Left kidney (tissue), 2 donors: Measurements from ENCODE around the gene CPE. TPM values are rescaled to one million over a fixed set of nuclear protein-coding genes. Genes with fewer than 3 reads are reported as not detected.
"Not testable (repeated sequence)": the region's sequence is repeated elsewhere in the genome, so short reads cannot be mapped to it uniquely, and the experiment has no call there.

Experiments used
- DNase-seq: peaks from one replicate; pipeline ENCODE4 v3.0.0-alpha.2; 2013
- polyA plus RNA-seq: library from polyadenylated mRNA; unstranded; fragments of 120-200 nt; gene quantifications from one replicate; pipeline ENCODE4 v1.2.1, GENCODE V29; 2013; ENCODE audit not compliant: insufficient read length

Gene CPE
- polyA plus RNA-seq, 1 donor: 124 TPM

DNA sequence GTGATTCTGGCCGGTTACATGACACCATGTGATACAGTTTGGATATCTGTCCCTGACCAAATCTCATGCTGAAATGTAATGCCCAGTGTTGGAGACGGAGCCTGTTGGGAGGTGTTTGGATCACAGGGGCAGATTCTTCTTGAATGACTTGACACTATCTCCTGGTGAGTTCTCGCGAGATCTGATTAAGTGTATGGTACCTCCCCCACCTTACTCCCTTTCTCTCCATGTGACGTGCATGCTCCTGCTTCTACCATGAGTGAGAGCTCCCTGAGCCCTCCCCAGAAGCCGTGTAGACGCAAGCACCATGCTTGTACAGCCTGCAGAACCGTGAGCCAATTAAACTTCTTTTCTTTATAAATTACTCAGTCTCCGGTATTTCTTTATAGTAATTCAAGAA lies 23.6 kb downstream of the CPE start:
- no peak for DNase-seq

DNA sequence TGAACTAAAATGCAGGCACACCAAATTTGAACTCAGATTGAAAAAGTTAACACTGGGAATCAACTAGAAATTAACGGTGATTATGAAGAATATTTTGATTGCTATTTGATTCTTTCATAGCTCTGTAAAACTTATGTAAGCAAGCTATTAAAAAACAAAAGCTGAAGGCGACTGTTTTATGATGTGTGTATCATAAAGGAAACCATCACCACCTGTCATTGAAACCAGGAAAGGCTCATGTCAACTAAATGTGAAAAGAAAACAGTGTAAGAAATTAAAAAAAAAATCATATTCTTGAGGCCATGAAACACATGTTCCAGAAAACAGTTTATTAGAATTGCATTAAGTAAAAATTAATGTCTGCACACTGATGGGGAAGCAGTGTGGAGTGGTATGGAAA lies 24.2 kb downstream of the CPE start:
- DNase-seq: no peak

DNA sequence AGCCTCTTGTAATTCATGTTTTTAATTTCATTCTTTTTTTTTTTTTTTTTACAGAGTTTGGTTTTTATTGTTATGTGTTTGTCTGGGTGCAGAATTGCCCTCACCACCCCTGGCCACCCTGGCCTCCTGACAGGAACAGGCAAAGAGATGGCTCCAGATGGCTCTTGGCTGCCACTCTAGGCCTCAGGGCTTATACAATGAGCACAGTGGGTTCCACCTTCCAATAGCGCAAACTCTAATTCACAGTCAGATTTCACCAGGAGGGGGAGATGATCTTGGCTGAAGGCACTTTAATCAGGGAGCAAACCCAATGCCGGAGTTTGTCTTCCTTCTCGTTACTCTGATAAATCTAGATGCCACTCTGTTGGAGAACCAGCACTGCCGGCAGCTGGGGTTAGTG lies 24.8 kb downstream of the CPE start:
- DNase-seq: no peak

DNA sequence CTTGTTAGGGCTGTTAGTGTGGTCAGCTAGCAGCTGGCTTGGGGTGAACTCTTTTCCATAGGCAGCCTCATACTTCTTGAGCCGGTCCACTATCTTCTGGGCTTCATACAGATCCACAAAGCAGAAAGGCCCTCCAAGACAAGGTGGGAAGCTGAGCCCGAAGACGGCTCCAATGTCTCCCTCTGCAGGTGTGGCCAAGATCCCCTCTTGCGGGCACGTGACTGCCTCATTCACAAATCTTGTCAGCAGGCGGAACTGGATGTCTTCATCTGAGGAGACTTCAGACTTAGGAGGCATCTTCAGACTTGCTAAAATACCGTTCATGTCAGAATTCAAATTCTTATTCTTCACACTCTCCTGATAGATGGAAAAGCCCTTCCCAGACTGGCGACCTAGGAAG lies 25.3 kb downstream of the CPE start:
- no peak for DNase-seq

DNA sequence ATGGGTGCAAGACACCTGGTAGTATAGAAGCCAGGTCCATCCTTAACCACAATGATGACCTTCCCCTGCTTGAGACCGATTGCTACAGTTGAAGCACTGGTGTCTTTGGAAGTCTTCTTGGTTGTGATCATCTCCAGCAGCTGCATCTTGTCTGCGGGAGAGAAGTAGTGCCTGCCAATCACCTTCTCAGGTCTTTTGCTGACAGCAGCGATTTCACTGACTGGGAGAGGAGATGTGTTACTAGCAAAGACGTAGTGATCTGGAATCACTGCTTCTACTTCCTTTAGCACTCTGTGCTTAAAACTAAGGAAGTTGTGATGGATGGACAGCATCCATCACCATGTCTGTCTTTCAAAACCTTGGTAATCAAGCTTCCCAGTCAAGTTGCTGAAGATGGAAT lies 25.9 kb downstream of the CPE start:
- DNase-seq: no peak

DNA sequence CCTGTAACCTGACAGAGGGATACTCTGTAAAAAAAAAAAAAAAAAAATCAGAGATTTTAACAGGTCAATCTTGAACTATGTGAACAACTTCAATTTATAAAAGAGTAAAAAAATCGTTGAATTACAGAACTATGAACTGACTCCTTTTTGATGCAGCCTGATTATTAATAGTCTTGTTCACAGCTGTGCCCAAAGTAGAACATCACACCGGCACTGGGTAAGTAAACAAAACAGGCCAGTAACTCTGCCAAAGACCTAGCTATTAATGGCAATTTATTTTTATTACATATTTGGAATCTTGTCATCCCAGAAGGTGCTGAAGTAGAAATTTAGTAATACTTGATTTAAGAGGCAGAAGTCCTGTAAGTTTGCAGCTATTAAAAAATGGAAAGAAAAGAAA lies 31.4 kb downstream of the CPE start:
- no peak for DNase-seq

DNA sequence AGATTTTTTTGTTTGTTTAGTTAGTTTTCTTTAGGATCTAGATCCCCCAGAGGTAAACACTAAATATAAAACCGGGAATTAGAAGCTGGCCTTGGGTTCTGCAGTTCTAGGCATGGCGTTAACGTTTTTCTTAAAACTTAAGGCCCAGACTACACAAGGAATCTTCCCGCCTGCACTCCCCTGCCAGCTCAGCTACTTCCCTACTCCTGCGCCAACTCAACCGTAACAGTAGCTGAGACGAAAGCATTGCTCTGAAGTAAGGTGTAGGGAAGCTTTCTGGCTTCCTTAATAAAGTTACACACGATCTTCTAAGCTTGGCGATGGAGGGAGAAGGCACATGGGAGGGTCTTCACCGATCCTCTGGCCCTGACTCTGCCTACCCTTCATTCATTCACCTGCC lies 37.1 kb downstream of the CPE start:
- peak; percentile 22 for DNase-seq

DNA sequence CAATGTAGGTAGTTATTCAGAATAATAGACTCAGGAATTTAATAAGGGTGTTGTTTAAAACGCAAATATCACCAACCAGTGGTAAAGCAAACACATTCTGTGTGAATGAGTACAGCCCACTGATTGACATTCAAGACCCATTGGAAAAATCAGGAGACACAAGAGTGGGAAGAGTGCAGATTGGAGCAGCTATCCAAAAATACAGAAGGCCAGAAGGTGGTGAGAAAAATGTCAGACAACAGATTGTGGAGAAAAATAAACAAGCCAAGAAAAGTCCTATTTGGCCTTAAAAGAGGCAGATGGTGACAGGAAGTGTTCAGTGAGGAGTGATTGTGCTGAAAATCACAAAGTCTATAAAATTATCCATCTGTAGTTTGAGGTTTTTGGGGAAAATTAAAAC lies 39.3 kb downstream of the CPE start:
- DNase-seq: no peak

DNA sequence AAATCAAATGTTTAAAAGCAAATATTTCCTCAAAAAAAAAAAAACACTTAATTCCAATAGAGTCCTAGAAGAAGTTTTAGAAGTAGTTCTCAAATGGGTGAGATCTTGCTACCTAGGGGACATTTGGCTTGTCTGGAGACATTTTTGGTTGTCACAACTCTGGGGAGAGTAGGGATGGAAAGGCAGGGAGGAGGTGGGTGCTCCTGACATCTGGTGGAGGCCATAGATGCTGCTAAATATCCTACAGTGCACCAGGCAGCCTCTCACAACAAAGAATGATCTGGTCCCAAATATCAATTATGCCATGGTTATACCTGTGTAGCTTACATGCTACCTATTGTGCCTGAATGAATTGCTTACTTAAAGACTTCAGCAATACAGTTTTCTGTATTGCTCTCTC lies 46.8 kb downstream of the CPE start:
- DNase-seq: no peak

DNA sequence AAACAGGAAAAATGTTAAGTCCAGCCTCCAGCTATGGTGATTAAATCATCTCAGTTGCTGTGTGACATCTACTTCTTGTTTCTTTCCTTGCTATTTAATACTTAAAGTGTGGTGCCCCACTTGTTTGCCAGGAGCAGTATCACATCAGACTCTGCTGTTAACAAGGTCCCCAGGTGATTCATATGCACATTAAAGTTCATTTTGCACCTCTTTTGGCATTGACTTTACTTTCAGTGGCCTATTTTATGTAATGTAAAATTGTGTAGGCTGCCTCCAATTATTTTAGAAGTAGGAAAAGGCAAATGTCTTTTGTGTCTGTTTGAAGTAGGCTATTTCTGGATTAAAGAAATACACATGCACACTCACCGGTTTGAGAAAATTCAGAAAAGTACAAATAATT lies 47.5 kb downstream of the CPE start:
- no peak for DNase-seq

DNA sequence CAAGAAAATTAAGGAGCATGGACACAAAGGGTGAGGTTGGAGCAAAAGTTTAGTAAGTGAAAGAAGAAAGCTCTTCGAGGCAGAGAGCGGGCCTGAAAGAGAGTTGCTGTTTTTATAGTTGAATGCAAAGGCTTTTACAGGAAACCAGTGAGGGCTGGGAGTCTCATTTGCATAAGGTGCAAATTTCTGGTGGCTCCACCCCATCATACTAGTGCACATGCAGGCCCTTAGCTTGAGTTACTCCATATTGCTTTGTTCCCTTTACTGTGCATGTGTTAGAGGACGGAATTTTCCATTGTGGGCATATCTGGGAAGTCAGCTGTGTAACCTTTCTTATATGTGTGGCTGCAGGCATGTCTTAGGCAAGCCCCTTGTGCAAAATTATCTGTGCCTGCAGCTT lies 48.0 kb downstream of the CPE start:
- DNase-seq: no peak

DNA sequence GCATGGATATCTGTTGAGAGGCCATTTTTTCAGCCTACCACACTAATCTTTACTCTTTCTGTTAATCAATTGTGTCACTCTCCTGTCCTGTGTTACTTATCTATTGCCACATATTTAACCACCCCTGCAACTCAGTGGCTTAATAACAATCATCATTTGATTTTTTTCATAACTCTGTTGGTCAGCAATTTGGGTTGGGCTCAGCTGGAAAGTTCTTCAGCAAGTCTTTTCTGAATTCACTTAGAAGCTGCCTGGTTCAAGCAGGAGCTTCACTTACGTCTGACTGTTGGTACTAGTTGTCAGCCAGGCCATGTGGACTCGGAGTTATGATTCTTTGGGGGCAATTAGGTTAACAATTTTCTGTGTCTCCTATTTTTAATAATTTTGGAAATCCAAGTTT lies 50.1 kb downstream of the CPE start:
- DNase-seq: no peak

DNA sequence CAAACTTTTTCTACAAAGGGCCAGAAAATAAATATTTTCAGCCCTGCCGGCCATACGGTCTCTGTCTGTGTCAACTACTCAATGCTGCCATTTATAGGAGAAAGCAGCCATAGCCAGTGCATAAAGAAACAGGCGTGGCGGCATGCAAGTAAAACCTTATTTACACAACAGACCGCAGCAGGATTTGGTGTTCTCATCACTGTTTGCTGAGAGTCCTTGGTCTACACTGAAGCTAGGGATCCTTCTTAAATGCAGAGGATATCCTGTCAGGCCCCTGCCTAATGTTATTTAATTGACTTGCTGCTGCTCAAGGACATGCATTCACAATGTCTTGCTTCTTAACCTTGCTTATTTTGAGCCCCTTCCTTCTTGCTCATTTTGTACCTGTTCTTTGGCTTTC lies 54.7 kb downstream of the CPE start:
- no peak for DNase-seq

DNA sequence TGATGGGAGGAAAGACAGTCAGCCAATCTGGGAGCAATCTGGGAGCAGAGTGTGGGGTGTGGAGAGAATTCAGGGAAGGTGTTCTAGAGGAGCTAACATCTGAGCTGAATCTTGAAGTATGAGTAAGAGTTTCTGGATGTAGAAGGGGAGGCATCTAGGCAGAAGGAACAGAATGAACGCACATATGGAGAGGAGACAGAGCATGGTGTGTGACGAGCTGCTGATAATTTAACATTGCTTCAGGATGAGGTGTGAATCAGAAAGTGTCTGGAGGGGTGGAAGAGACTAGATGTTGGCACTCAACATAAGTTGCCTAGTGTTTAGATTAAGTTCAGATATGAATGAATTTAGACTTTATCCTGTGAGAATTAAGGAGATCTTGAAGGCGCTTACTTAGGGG lies 58.9 kb downstream of the CPE start:
- no peak for DNase-seq

DNA sequence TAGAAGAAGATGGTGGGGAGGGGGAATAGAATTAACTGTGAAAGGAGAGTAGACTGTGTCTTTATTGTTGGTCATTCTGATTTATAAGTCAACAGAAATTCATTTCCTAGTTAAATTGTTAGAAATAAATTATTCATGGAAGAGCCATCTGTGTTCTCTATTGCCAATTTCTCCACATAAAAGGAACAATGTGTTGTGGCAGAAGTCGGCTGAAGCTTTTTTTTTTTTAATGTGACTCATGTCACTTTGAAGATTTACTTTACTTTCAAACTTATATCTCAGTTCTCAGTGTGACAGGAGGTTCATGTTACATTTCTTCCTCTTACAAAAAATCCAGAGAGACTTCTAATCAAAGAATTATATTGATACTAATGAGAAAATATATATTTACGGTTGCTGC lies 60.5 kb downstream of the CPE start:
- DNase-seq: no peak

DNA sequence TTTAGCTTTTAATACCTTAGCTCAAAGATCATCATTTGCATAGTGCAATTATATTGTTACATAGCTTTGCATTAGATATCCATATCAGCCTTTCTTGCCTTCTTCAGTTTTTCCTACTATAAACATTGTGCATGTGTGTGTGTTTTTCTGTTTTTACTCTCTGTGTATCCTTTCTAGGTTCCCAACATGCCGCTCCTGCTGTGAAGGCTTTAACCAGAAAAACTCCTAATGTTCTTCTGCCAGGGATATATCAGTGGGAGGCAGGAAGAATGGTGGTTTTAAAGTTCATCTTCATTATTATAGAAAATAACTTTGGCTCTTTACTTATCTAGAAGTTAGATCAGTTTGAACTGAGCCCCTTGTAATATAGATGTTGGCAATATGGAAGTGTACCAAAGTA lies 61.2 kb downstream of the CPE start:
- no peak for DNase-seq

DNA sequence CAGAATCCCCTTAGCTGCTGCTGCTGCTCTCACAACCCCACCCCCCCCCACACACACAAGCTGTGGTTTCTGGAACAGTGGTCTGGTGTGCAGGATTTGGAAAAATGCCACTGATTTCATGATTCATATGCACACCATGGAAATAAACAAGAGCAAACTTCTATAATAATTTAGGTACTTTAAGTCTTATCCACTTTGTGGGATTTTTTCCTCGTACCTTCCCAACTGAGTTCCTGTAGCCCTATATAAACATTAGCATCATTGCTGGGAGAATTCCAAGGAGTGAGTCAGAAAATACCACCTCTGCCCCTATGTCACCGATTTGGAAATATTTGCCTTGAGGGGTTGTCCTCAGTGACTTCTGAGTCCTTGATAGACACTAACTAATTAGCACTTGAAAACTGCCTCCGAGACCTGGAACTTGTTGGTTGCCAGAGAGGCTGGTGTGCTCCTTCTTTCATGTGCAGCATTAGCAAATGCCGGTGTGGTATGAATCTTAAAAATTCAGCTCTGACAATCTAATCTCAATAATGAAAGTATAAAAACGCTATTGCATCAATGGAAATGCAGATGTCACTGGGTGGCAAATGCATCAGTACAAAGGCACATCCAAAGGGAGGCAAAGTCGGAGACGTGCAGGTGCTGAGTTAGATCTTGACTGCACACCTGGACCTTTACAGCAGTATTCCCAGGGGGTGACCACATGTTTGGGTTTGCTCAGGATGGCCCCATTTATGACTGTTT lies 61.8 kb downstream of the CPE start:
- no peak for DNase-seq

DNA sequence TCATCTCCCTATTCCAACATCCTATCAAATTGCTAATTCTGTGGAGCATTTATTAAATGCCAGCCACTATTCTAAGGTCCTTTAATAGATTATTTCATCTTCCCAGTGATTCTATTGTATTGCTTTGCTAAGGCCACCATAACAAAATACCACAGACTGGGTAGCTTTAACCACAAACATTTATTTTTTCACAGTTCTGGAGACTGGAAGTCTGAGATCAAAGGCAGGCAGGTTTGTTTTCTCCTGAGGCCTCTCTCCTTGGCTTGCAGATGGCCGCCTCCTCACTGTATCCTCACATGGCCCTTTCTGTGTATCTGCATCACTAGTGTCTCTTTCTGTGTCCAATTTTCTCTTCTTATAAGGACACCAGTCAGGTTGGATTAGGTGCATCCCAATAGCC lies 64.5 kb downstream of the CPE start:
- DNase-seq: no peak

DNA sequence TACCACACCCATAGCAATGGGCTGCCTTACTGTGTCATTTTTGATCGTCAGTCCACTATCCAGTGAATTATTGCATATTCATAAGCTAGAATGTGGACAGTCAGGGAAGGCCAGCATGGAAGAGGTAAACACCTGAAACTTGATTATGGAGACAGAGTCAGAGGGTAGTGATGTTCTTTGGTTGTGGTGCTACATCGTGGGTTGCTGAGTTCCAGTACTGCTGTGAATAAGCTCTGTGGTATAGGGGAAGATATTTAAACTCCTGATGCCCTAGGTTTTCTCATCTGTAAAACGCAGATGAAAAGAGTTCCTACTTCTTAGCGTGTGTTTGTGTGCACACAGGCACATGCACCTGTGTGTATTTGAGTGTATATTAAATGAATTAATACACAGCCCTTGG lies 69.9 kb downstream of the CPE start:
- no peak for DNase-seq

DNA sequence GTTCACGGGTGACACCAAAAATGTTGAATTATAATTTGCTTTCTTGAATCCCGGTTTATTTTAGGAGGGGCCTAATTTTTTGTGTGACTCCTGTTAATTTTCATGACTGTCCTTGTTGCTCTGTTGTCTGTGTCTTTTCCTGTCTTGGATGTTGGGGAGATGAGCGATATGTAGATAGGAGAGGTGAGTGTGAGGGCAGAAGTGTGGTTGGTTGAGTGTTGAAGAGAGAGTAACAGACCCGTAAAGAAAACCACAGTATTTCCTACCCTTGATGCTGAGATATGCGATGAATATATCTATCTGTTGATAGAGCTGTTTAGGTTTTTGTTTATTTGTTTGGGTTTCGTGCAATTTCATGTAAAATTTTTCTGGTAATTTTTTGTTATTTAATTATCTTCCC lies 70.5 kb downstream of the CPE start:
- DNase-seq: no peak

DNA sequence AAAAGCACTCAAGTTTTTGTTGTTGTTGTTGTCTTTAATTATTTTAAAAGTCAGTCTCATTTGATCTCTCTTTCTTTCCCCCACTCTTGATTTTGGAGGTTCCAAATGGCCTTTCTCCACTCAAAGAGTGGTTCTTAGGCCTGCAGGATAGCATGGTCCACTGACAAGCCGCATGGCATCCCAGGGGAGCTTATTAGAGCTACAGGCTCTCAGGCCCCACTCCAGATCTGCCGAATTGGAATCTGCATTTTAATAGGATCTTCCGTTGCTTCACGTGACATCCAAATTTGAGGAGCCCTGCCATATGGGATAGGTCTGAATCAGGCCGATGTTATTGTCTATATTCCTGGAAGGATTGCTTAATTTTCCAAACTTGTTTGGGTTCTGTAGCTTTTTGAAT lies 72.1 kb downstream of the CPE start:
- DNase-seq: no peak

DNA sequence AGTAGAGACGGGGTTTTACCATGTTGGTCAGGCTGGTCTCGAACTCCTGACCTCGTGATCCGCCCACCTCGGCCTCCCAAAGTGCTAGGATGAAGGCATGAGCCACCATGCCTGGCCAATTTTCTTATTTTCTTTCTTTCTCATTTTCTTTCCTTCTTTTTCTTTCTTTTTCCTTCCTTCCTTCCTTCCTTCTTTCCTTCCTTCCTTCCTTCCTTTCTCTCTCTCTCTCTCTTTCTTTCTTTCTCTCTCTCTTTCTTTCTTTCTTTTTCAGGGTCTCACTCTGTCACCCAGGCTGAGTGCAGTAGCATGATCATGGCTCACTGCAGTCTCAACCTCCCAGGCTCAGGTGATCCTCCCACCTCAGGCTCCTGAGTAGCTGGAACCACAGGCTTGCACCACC lies 74.3 kb downstream of the CPE start:
- DNase-seq: not testable (repeated sequence)

DNA sequence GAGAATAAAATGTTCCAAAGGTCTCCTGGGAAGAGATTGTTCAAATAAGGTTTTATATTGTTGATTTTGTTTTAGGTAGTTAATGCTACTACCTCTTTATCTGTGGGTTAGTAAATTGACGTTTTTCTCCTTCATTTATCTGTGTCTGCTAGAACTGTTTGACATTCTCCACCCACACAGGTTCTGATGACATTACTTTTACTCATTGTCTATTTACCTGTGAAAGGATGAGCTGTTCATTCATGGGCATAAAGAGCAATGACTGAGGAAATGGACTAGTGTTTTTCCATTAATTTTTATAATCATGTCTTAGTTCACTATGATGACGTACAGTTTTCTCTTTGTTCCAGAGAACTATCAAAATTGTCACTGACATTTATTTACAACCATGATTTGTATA lies 75.6 kb downstream of the CPE start:
- DNase-seq: no peak

DNA sequence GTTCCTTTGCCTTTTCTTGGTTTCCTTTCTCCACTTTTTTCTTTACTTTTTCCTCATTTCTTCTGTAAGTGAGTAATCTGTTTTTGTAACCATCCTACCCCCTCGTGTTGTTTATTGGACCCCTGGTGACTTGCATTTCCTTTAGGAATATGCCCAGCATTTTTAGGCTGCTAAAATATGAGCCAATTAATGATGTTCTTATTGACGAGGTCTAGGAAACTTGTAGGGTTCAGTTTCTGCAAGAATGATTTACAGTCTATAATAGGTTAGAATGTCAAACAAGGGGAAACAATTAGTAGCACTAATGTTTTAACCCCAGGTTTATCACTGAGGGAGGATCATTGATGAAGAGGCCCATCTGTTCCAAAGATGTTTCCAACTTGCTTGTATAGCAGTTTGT lies 79.0 kb downstream of the CPE start:
- DNase-seq: no peak

DNA sequence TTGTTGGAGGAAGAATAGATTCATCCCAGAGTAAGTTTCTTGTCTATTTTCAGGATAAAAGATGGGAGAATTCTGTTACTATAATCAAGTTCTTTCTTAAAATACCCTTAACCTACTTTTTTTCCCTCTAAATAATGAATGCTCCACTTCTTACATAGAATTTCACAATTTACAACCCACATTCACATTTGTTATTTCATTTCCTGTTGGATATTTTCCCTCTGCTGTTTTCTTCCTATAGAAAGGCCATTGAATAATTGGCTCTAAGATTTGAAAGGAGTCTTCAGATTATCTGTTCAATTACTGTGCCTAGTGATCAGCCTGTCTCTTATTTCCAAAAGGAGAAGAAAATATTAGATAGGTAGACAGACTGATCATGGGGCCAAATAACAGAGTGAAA lies 79.7 kb downstream of the CPE start:
- DNase-seq: no peak
